CD4-positive, alpha-beta T cell treated with Interleukin-4 for 1 hour (primary cell): ENCODE data around the gene RAVER2.
"Not testable (repeated sequence)": the region's sequence is repeated elsewhere in the genome, so short reads cannot be mapped to it uniquely, and the experiment has no call there.

Experiments used
- DNase-seq, 2 donors: peaks; one replicate each; pipeline ENCODE4 v3.0.0-alpha.2; 2020 to 2022

The RAVER2 gene

GRCh38 chr1:64750092-64750491 lies 5.2 kb downstream of the RAVER2 start:
- no peak for DNase-seq

- no peak for DNase-seq
Observed at GRCh38 chr1:64750875-64751274, 6.0 kb downstream of the RAVER2 start.

GRCh38 chr1:64754173-64754572 lies 9.3 kb downstream of the RAVER2 start:
- no peak for DNase-seq

DNA sequence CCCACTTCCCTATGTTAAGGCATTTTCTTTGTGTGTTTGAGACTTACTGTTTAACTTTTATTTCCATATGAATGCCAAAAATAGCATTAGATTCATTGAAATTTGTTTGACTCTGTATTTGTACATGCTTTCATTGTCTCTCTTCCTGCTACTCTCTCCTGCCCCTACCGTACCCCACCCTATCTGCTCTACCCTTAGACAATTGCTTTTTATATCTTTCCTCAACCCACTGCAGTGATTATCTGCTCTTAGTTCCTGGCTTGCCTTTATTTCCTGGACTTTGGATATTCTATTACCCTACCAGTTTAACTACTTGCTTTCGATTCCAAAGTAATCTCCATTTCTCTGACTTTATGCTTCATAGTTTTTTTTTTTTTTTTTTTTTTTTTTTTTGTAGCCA lies 10.5 kb downstream of the RAVER2 start:
- no peak for DNase-seq

DNA sequence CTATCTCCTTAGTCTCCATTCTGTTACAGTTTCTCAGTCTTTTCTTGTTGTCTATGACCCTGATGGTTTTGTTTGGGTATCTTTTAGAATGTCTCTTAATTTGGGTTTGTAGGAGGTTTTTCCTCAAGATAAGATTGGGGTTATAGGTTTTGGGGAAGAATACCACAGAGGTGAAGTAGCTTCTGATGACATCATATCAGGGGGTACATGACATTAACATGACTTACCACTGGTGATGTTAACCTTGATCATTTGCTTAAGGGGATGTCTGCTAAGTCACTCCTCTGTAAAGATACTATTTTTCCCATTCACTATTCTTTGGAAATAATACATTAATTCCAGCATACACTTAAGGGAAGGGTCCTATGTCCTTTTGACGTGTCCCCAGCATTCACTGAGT lies 11.9 kb downstream of the RAVER2 start:
- DNase-seq = no peak

DNA sequence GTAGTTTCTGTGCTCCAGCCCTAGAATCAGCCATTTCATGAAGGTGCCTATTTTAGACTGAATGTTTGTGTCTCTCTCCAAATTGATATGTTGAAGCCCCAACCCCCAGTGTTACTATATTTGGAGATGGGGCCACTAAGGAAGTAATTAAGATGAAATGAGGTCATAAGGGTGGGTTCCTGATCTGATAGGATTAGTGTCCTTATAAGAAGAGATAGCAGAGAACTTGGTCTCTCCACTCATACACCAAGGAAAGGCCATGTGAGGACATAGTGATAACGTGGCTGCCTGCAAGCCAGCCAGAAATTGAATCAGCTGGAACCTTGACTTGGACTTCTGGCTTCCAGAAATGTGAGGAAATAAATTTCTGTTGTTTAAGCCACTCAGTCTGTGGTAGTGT lies 12.3 kb downstream of the RAVER2 start:
- DNase-seq = no peak

DNA sequence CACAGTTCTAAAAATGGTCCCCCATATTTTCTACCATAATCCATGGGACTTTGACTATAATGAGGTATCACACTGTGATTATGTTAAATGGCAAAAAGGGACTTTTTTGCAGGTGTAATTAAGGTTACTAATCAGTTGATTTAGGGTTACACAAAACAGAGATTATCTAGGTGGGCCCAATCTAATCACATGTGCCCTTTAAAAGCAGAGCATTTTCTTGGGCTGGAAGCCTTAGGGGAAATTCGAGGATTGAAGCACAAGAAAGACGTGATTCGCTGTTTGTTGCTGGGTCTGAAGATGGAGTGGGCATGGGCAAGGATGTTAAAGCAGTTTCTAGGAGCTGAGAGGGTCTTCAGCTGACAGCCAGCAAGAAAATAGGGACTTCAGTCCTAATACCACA lies 13.4 kb downstream of the RAVER2 start:
- no peak for DNase-seq

DNA sequence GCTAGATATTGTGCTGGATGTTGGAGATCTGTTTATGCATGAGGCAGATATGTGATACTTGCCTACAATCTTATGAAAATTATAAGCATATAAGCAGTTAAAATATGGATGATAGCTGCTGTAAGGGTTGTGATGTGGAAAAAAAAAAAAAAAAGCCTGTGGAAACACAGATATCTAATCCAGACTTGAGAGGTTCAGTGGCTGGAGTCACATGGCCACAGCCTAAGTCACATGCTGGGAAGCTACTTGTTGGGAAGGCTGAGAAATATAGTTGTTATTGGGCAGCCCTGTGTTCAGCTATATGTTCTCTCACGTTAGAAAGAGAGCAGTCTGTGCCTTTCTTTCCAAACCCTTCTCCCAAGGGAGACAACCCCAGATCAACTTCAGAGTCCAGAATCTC lies 15.1 kb downstream of the RAVER2 start:
- DNase-seq = no peak

- no peak for DNase-seq
Observed at GRCh38 chr1:64765012-64765411, 20.1 kb downstream of the RAVER2 start.

- no peak for DNase-seq
Observed at GRCh38 chr1:64765826-64766225, 21.0 kb downstream of the RAVER2 start.

GRCh38 chr1:64766429-64766828 lies 21.6 kb downstream of the RAVER2 start:
- no peak for DNase-seq

GRCh38 chr1:64769482-64769881 lies 24.6 kb downstream of the RAVER2 start:
- no peak for DNase-seq

DNA sequence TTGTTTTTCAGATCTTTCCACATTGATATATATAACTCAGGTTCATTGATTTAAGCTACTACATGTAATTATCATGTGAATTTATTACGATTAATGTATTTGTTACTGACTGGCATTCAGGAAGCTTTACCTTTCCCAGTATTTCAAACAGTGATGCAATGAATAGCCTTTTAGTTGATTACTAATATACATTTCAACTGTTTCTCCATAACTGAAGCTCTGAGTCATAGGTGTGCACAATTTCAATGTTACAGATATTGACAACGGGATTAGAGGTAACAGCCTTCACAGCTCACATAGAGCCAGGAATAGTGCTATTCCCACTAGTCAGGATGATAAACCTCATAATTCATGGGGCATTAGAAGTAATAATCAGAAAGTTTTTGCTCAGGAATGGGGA lies 25.1 kb downstream of the RAVER2 start:
- no peak for DNase-seq

GRCh38 chr1:64773306-64773705 lies 28.4 kb downstream of the RAVER2 start:
- not testable (repeated sequence) for DNase-seq

- no peak for DNase-seq
Observed at GRCh38 chr1:64775113-64775512, 30.2 kb downstream of the RAVER2 start.

- not testable (repeated sequence) for DNase-seq
Observed at GRCh38 chr1:64782044-64782443, 37.2 kb downstream of the RAVER2 start.

GRCh38 chr1:64782848-64783247 lies 38.0 kb downstream of the RAVER2 start:
- not testable (repeated sequence) for DNase-seq

- DNase-seq = no peak
Observed at GRCh38 chr1:64790832-64791487, 46.1 kb downstream of the RAVER2 start.

DNA sequence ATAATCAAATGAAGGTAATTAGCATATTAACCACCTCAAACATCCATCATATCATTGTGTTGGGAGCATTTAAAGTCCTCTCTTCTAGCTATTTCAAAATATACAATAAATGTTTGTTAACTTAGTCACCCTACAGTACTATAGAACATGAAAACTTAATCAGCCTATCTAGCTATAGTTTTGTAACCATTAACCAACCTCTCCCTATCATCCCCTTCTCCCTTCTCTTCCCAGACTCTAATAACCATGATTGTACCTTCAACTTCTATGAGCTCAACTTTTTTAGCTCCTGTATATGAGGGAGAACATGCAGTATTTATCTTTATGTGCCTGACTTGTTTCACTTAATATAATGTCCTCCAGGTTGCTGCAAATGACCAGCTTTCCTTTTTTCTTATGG lies 54.0 kb downstream of the RAVER2 start:
- DNase-seq = no peak

- DNase-seq = no peak
Observed at GRCh38 chr1:64801851-64802523, 57.1 kb downstream of the RAVER2 start.

GRCh38 chr1:64809309-64809708 lies 64.4 kb downstream of the RAVER2 start:
- no peak for DNase-seq

DNA sequence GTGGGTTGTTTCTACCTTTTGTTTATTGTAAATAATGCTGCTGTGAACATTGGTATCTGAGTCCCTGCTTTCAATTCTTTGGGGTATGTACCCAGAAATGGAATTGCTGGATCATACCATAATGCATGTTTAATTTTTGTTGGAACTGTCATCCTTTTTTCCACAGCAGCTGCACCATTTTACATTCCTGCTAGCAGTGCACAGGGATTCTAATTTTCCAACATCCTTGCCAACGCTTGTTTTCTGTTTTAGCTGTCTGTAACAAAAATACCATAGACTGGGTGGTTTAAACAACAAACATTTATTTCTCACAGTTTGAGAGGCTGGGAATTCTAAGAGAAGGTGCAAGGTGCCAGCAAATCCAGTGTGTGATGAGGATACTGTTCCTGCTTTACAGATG lies 65.1 kb downstream of the RAVER2 start:
- DNase-seq = no peak

DNA sequence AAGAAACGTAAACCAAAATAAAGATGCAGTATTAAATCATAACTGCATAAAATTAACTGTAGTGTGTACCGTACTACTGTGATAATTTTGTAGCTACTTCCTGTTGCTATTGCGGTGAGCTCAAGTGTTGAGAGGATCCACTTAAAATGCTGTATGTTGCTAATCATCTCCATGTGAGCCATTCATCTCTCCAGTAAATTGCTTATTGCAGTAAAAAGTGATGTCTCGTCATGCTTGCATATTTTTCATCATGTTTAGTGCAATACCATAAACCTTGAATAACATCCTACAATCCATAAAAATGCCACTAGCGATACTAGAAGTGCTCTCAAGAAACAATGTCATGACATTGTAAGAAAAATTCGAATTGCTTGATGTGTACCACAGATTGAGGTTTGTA lies 66.3 kb downstream of the RAVER2 start:
- DNase-seq = no peak

GRCh38 chr1:64814427-64814826 lies 69.6 kb downstream of the RAVER2 start:
- DNase-seq = no peak

- not testable (repeated sequence) for DNase-seq
Observed at GRCh38 chr1:64817364-64817763, 72.5 kb downstream of the RAVER2 start.
